ENCODE results near the gene MTF1.

DNA sequence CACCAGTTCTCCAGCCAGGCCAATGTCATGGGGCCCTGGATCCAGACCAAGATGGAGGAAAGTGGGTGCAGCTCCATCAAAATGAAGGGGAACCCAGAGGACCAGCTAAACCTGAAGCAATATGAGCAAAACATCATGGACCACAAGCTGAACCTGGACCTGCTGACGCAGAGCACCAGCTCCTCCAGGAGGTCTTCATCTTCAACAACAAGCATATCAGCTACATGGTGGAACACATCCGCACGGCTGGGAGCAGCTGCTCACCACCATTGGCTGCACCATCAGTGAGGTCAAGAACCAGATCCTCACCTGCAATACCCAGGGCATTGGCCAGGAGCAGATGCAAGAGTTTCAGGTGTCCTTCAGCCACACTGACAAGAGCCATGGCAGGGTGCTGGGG lies 80.7 kb downstream of the MTF1 start:
- TF ChIP-seq, protein P1, sequence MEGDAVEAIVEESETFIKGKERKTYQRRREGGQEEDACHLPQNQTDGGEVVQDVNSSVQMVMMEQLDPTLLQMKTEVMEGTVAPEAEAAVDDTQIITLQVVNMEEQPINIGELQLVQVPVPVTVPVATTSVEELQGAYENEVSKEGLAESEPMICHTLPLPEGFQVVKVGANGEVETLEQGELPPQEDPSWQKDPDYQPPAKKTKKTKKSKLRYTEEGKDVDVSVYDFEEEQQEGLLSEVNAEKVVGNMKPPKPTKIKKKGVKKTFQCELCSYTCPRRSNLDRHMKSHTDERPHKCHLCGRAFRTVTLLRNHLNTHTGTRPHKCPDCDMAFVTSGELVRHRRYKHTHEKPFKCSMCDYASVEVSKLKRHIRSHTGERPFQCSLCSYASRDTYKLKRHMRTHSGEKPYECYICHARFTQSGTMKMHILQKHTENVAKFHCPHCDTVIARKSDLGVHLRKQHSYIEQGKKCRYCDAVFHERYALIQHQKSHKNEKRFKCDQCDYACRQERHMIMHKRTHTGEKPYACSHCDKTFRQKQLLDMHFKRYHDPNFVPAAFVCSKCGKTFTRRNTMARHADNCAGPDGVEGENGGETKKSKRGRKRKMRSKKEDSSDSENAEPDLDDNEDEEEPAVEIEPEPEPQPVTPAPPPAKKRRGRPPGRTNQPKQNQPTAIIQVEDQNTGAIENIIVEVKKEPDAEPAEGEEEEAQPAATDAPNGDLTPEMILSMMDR (IDR thresholded peaks at IDR 0.05; ENCODE audit: low read depth, low read length) = no peak
- no peak for TF ChIP-seq EZH2phosphoT487 (IDR thresholded peaks at IDR 0.05; ENCODE audit: low read depth)
